ENCODE measurements around the gene WWOX. TPM values are rescaled to one million over a fixed set of nuclear protein-coding genes. Genes with fewer than 3 reads are reported as not detected.

The WWOX gene
- total and polyA plus RNA-seq, 2 donors (not counting 1 experiment from before 2014, with no cell fraction given) = 10.5 to 42.3 TPM

GRCh38 chr16:78750611-78751010 is 651.2 kb downstream of the WWOX start:
- TF ChIP-seq, protein P1, sequence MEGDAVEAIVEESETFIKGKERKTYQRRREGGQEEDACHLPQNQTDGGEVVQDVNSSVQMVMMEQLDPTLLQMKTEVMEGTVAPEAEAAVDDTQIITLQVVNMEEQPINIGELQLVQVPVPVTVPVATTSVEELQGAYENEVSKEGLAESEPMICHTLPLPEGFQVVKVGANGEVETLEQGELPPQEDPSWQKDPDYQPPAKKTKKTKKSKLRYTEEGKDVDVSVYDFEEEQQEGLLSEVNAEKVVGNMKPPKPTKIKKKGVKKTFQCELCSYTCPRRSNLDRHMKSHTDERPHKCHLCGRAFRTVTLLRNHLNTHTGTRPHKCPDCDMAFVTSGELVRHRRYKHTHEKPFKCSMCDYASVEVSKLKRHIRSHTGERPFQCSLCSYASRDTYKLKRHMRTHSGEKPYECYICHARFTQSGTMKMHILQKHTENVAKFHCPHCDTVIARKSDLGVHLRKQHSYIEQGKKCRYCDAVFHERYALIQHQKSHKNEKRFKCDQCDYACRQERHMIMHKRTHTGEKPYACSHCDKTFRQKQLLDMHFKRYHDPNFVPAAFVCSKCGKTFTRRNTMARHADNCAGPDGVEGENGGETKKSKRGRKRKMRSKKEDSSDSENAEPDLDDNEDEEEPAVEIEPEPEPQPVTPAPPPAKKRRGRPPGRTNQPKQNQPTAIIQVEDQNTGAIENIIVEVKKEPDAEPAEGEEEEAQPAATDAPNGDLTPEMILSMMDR (IDR thresholded peaks at IDR 0.05) = no peak
- no peak for TF ChIP-seq EZH2 (IDR thresholded peaks at IDR 0.05; ENCODE audit: borderline replicate concordance, insufficient read depth, low read depth, low read length, poor library complexity, severe bottlenecking)
- peak overlapping the region; percentile 69 to 80 for H3K27ac ChIP-seq (ENCODE audit: low read length in 2 of 2)
- H3K79me2 ChIP-seq (ENCODE audit: control insufficient read depth, insufficient read depth, low read length) = peaks cover 26% of the 10 kb centered on the region
- no peaks in the 10 kb centered on the region for H3K27me3 ChIP-seq (replicated peaks in 1 of 4; ENCODE audit: control extremely low read depth in 1 of 4, control insufficient read depth in 3 of 4, insufficient read depth in 4 of 4, low read length in 3 of 4)
- peak overlapping the region; percentile 64 for H3K9ac ChIP-seq (ENCODE audit: low read length)
- Mint-ChIP-seq H3K4me1 (peaks cover 68% of the 10 kb centered on the region), H3K4me3 (peak overlapping the region; percentile 82), H3K27ac (peak overlapping the region; percentile 81), H3K9me3 (ENCODE audit: insufficient read depth) (no peaks in the 10 kb centered on the region), H3K27me3 (no peaks in the 10 kb centered on the region)
- intact Hi-C loops (cut with micrococcal nuclease) = no loop called here
- CTCF ChIA-PET = interaction anchor here (1.5 kb wide), 1 partner anchor 19 kb away, joined by 8 read pairs; no protein-coding TSS in a partner anchor
- DNase-seq = no peak
- H3K9me3 ChIP-seq (ENCODE audit: control extremely low read depth in 1 of 3, control insufficient read depth in 2 of 3, insufficient read depth in 1 of 3, low read length in 2 of 3) = no peaks in the 10 kb centered on the region
- H3K4me3 ChIP-seq (ENCODE audit: control extremely low read depth in 1 of 5, extremely low read depth in 1 of 5, insufficient read depth in 1 of 5, low read depth in 2 of 5, low read length in 4 of 5) = peak overlapping the region in 4 of 5 experiments; percentile 34 to 80 (median 50)
- no peaks in the 10 kb centered on the region for H3K36me3 ChIP-seq (replicated peaks in 1 of 2; ENCODE audit: control extremely low read depth in 1 of 2, control insufficient read depth in 1 of 2, extremely low read depth in 1 of 2, insufficient read depth in 2 of 2, low read length in 1 of 2)
- POLR2A ChIA-PET = no interaction called here
- H4K20me1 ChIP-seq (ENCODE audit: control insufficient read depth, insufficient read depth, low read length, poor library complexity, severe bottlenecking) = no peaks in the 10 kb centered on the region
- WGBS (ENCODE audit: insufficient coverage) = 100% methylated on average over 3 of the region's 8 CpGs
- H3K4me2 ChIP-seq (replicated peaks; ENCODE audit: low read depth, low read length, poor library complexity, severe bottlenecking) = peak overlapping the region; percentile 63
- peaks cover 56% of the 10 kb centered on the region in 2 donors for H3K4me1 ChIP-seq (ENCODE audit: control insufficient read depth in 2 of 2, insufficient read depth in 2 of 2, low read length in 2 of 2)
- H2AFZ ChIP-seq (ENCODE audit: insufficient read depth, low read depth, low read length, poor library complexity, severe bottlenecking) = no peak overlapping the region
- no peak for ATAC-seq (ENCODE audit: low read depth)

DNA sequence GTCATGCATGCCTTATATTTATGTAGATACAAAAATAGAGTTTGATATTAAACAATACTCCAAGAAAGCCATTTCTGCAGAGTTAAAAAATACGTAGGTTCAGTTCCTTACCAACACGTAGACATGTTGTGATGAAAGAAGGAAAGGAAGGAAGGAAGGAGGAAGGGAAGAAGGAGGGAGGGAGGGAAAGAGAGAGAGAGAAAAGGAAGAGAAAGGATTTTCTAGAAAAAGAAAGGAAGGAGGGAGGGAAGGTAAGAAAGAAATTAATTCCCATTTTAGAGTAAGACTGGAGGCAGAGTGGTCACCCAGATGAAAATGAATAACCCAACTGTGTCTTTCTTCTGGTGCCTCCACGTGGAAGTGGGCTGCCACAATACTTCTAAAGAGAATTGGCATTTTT is 652.1 kb downstream of the WWOX start:
- H3K4me3 Mint-ChIP-seq = peak overlapping the region; percentile 68
- H3K9me3 ChIP-seq (ENCODE audit: control extremely low read depth in 1 of 3, control insufficient read depth in 2 of 3, insufficient read depth in 1 of 3, low read length in 2 of 3) = no peaks in the 10 kb centered on the region
- TF ChIP-seq EZH2 (IDR thresholded peaks at IDR 0.05; ENCODE audit: borderline replicate concordance, insufficient read depth, low read depth, low read length, poor library complexity, severe bottlenecking) = no peak
- TF ChIP-seq, protein P1 (IDR thresholded peaks at IDR 0.05) = no peak
- ChIA-PET POLR2A (no interaction called here), CTCF (no interaction called here)
- peaks cover 66% of the 10 kb centered on the region for H3K4me1 Mint-ChIP-seq
- no peaks in the 10 kb centered on the region for H3K36me3 ChIP-seq (replicated peaks in 1 of 2; ENCODE audit: control extremely low read depth in 1 of 2, control insufficient read depth in 1 of 2, extremely low read depth in 1 of 2, insufficient read depth in 2 of 2, low read length in 1 of 2)
- peaks cover 30% of the 10 kb centered on the region for H3K79me2 ChIP-seq (ENCODE audit: control insufficient read depth, insufficient read depth, low read length)
- no peak overlapping the region for H2AFZ ChIP-seq (ENCODE audit: insufficient read depth, low read depth, low read length, poor library complexity, severe bottlenecking)
- no peaks in the 10 kb centered on the region for H3K27me3 ChIP-seq (replicated peaks in 1 of 4; ENCODE audit: control extremely low read depth in 1 of 4, control insufficient read depth in 3 of 4, insufficient read depth in 4 of 4, low read length in 3 of 4)
- H3K4me2 ChIP-seq (replicated peaks; ENCODE audit: low read depth, low read length, poor library complexity, severe bottlenecking) = peak overlapping the region; percentile 63
- peak overlapping the region; percentile 42 for H3K9ac ChIP-seq (ENCODE audit: low read length)
- peak overlapping the region; percentile 51 to 79 for H3K27ac ChIP-seq (ENCODE audit: low read length in 2 of 2)
- intact Hi-C loops (cut with micrococcal nuclease) = no loop called here
- H3K9me3 Mint-ChIP-seq (ENCODE audit: insufficient read depth) = no peaks in the 10 kb centered on the region
- DNase-seq (no peak), ATAC-seq (ENCODE audit: low read depth) (no peak)
- peak overlapping the region; percentile 76 for H3K27ac Mint-ChIP-seq
- H3K4me1 ChIP-seq (ENCODE audit: control insufficient read depth in 2 of 2, insufficient read depth in 2 of 2, low read length in 2 of 2) = peaks cover 56% of the 10 kb centered on the region in 2 donors
- H3K4me3 ChIP-seq (ENCODE audit: control extremely low read depth in 1 of 5, extremely low read depth in 1 of 5, insufficient read depth in 1 of 5, low read depth in 2 of 5, low read length in 4 of 5) = peak overlapping the region in 4 of 5 experiments; percentile 9 to 34 (median 26)
- H3K27me3 Mint-ChIP-seq = no peaks in the 10 kb centered on the region
- H4K20me1 ChIP-seq (ENCODE audit: control insufficient read depth, insufficient read depth, low read length, poor library complexity, severe bottlenecking) = no peaks in the 10 kb centered on the region
- no CpG with 5 or more reads among the region's 3 CpGs for WGBS (ENCODE audit: insufficient coverage)
